HepG2 (cell line): ENCODE results near the gene TRIM2. TPM values are rescaled to one million over a fixed set of nuclear protein-coding genes. Genes with fewer than 3 reads are reported as not detected.

Source experiments
- ATAC-seq: fragments of 200-7000 bp; cut with Tn5 transposase; 3 replicates; pipeline ENCODE4 v1.9.1; 2020; ENCODE audit warnings: mild to moderate bottlenecking, moderate library complexity
- BruUV-seq: library from RNA; stranded (reverse); fragments of 400-500 nt; replicated peaks from 2 replicates; lab custom pipeline; 2021; lab: Mats Ljungman, UMichigan
- CTCF ChIA-PET: fragments of 300-600 bp; formaldehyde crosslinking; extraction: SDS; loops from one replicate; lab custom pipeline; 2021; ENCODE audit warnings: low total read pairs, inconsistent platforms, low intra/inter-chr PET ratio; lab: Yijun Ruan, JAX
- POLR2A ChIA-PET: fragments of 350-600 bp; sonication (Branson Sonifier 250); formaldehyde crosslinking; loops from one replicate; lab custom pipeline; 2020; ENCODE audit warnings: antibody characterized with exemption, inconsistent platforms; lab: Yijun Ruan, JAX
- DNase-seq: peaks from one replicate; pipeline ENCODE4 v3.0.0-alpha.2; 2015; ENCODE audit warnings: low spot score
- FAIRE-seq: peaks from 3 replicates; lab custom pipeline; 2011; peaks lifted over from hg19 to GRCh38; lab: Jason Lieb, UNC
- H2AFZ ChIP-seq: one replicate; pipeline ENCODE4 v1.6.1; 2011; ENCODE audit warnings: low read length, inconsistent platforms
- H3K27ac ChIP-seq: fragments of 300-600 bp; 3 replicates; pipeline ENCODE4 v1.8.0; 2011; ENCODE audit warnings: mixed run types, mild to moderate bottlenecking, mixed read lengths, low read length, inconsistent platforms; ENCODE audit not compliant: insufficient read depth; ENCODE audit errors: extremely low read length
- H3K27me3 ChIP-seq, 2 experiments: fragments of 200-600 bp in 1 of 2; 2 replicates in 1 of 2; 3 replicates in 1 of 2; pipeline versions ENCODE4 v1.6.0 to v1.8.0; 2011; ENCODE audit warnings: low read length in 2 of 2, mild to moderate bottlenecking in 2 of 2, moderate library complexity in 2 of 2, inconsistent platforms in 1 of 2; ENCODE audit not compliant: insufficient read depth in 2 of 2, control insufficient read depth in 1 of 2
- H3K36me3 ChIP-seq, 2 experiments: fragments of 200-600 bp in 1 of 2; replicated peaks in 1 of 2; 2 replicates in 1 of 2; 3 replicates in 1 of 2; pipeline versions ENCODE4 v1.5.1 to v1.8.0; 2011; ENCODE audit warnings: low read length in 2 of 2, inconsistent platforms in 1 of 2; ENCODE audit not compliant: insufficient read depth in 2 of 2, control insufficient read depth in 1 of 2
- H3K4me1 ChIP-seq: 2 replicates; pipeline ENCODE4 v1.5.1; 2012; ENCODE audit warnings: low read length, inconsistent platforms; ENCODE audit not compliant: insufficient read depth
- H3K4me2 ChIP-seq: 2 replicates; pipeline ENCODE4 v1.6.0; 2011; ENCODE audit warnings: low read depth, low read length, inconsistent platforms
- H3K4me3 ChIP-seq, 3 experiments: fragments of 200-600 bp in 1 of 3; sonication (generic), shearing (Covaris generic) in 1 of 3; replicated peaks in 1 of 3; 2 replicates each; pipeline ENCODE4 v1.5.1; 2011 to 2016; ENCODE audit warnings: low read length in 3 of 3, inconsistent platforms in 2 of 3, low read depth in 2 of 3, mild to moderate bottlenecking in 2 of 3, control low read depth in 1 of 3, mixed read lengths in 1 of 3; ENCODE audit not compliant: insufficient read depth in 1 of 3
- H3K79me2 ChIP-seq: one replicate; pipeline ENCODE4 v1.6.1; 2011; ENCODE audit warnings: low read length, inconsistent platforms; ENCODE audit not compliant: insufficient read depth
- H3K9ac ChIP-seq: 2 replicates; pipeline ENCODE4 v1.6.0; 2011; ENCODE audit warnings: mild to moderate bottlenecking, low read depth, low read length, inconsistent platforms; ENCODE audit not compliant: insufficient read depth
- H3K9me3 ChIP-seq: 2 replicates; pipeline ENCODE4 v1.5.1; 2012; ENCODE audit warnings: mild to moderate bottlenecking, low read length
- H4K20me1 ChIP-seq: 2 replicates; pipeline ENCODE4 v1.6.0; 2011; ENCODE audit warnings: inconsistent platforms, mild to moderate bottlenecking, low read length, moderate library complexity; ENCODE audit not compliant: insufficient read depth
- CREM ChIP-seq, 2 experiments: sonication (generic) in 1 of 2; formaldehyde crosslinking in 1 of 2; IDR thresholded peaks; 2 replicates each; pipeline versions ENCODE4 v1.4.0 to v1.6.1; 2016 to 2020; ENCODE audit warnings: antibody characterized with exemption in 1 of 2, mild to moderate bottlenecking in 1 of 2, missing genetic modification reagents in 1 of 2
- HNRNPK ChIP-seq: fragments of 200-400 bp; formaldehyde crosslinking; IDR thresholded peaks from 2 replicates; pipeline ENCODE4 v1.6.1; 2018; ENCODE audit warnings: low read length, low read depth, moderate library complexity, mild to moderate bottlenecking; ENCODE audit not compliant: poor library complexity, severe bottlenecking
- PHB2 ChIP-seq: fragments of 450-650 bp; IDR thresholded peaks from 2 replicates; pipeline ENCODE4 v1.6.1; 2018; ENCODE audit not compliant: partially characterized antibody
- POGZ ChIP-seq: sonication (generic); formaldehyde crosslinking; IDR thresholded peaks from 2 replicates; pipeline ENCODE4 v1.4.0; 2020; ENCODE audit warnings: mild to moderate bottlenecking, missing genetic modification reagents
- RBM39 ChIP-seq: fragments of 200-400 bp; formaldehyde crosslinking; IDR thresholded peaks from one replicate; pipeline ENCODE4 v1.6.1; 2018; ENCODE audit warnings: antibody characterized with exemption, mild to moderate bottlenecking, low read depth, low read length; ENCODE audit not compliant: poor library complexity, severe bottlenecking
- RXRA ChIP-seq: sonication (generic); formaldehyde crosslinking; IDR thresholded peaks from 2 replicates; pipeline ENCODE4 v1.5.1; 2020; ENCODE audit warnings: missing genetic modification reagents
- SSRP1 ChIP-seq: IDR thresholded peaks from 2 replicates; pipeline ENCODE4 v1.6.1; 2016; ENCODE audit warnings: control low read depth
- TOPORS ChIP-seq: sonication (generic); formaldehyde crosslinking; IDR thresholded peaks from 2 replicates; pipeline ENCODE4 v1.8.0; 2023; ENCODE audit warnings: mild to moderate bottlenecking, missing genetic modification reagents
- ZFYVE20 ChIP-seq: sonication (generic); formaldehyde crosslinking; IDR thresholded peaks from 2 replicates; pipeline ENCODE4 v1.8.0; 2023; ENCODE audit warnings: low read depth, mild to moderate bottlenecking, moderate library complexity, missing genetic modification reagents, borderline replicate concordance
- ZNF44 ChIP-seq: sonication (generic); formaldehyde crosslinking; IDR thresholded peaks from 2 replicates; pipeline ENCODE4 v1.5.1; 2020; ENCODE audit warnings: mild to moderate bottlenecking, missing genetic modification reagents
- ZNF782 ChIP-seq: sonication (generic); formaldehyde crosslinking; IDR thresholded peaks from 2 replicates; pipeline ENCODE4 v1.4.0; 2020; ENCODE audit warnings: missing genetic modification reagents, mild to moderate bottlenecking, borderline replicate concordance
- ZNF790 ChIP-seq: sonication (generic); formaldehyde crosslinking; IDR thresholded peaks from 2 replicates; pipeline ENCODE4 v1.8.0; 2022; ENCODE audit warnings: missing genetic modification reagents, mild to moderate bottlenecking, borderline replicate concordance
- ZZZ3 ChIP-seq: sonication (generic); formaldehyde crosslinking; IDR thresholded peaks from 2 replicates; pipeline ENCODE4 v1.4.0; 2020; ENCODE audit warnings: missing genetic modification reagents, mild to moderate bottlenecking, borderline replicate concordance
- WGBS: methylation state at CpG from one replicate; pipeline ENCODE4 v1.1.6; 2017; ENCODE audit warnings: low lambda C conversion rate; 5-methylcytosine and 5-hydroxymethylcytosine counted together
- in situ Hi-C: cut with HindIII; loops from 2 replicates; pipeline ENCODE4 v1.10.0; 2017; ENCODE audit warnings: low pct_unique_long_range_greater_than_20kb; ENCODE audit not compliant: extremely low pct_ligation_motif_present
- intact Hi-C: fragments of 100-400 bp; cut with micrococcal nuclease; formaldehyde crosslinking; loops from one replicate; pipeline ENCODE4 v1.10.0; 2022; ENCODE audit not compliant: unreplicated experiment
- polyA plus RNA-seq, 8 experiments: library from polyadenylated mRNA; depleted of rRNA in 3 of 8; stranded (reverse) in 7 of 8; unstranded in 1 of 8; fragments of >200 nt; fragmentation: Illumina TruSeq in 4 of 8; extraction: Trizol in 4 of 8; gene quantifications; 2 replicates each; pipeline versions ENCODE4 v1.2.1 to v1.2.3, GENCODE V29; 2011 to 2016; ENCODE audit warnings: low read depth in 4 of 8, missing spikeins in 1 of 8, mixed read lengths in 1 of 8; ENCODE audit not compliant: insufficient read depth in 1 of 8
- total RNA-seq, 5 experiments: library from RNA; depleted of rRNA; stranded (reverse); fragments of >200 nt; fragmentation: Illumina TruSeq; extraction: Trizol; gene quantifications; 2 replicates each; pipeline ENCODE4 v1.2.3, GENCODE V29; 2016; ENCODE audit warnings: low read depth in 1 of 5
- TF ChIP-seq, protein P1 (sequence below): sonication (generic); formaldehyde crosslinking; IDR thresholded peaks from 2 replicates; pipeline ENCODE4 v1.4.0; 2020; ENCODE audit warnings: mild to moderate bottlenecking, missing genetic modification reagents
- TF ChIP-seq, protein P2 (sequence below): IDR thresholded peaks from 2 replicates; pipeline ENCODE4 v1.6.1; 2016; ENCODE audit warnings: missing genetic modification reagents, missing compliant biosample characterization
- TF ChIP-seq, protein P3 (sequence below): sonication (generic); formaldehyde crosslinking; IDR thresholded peaks from 2 replicates; pipeline ENCODE4 v1.4.0; 2020; ENCODE audit warnings: missing genetic modification reagents, borderline replicate concordance
- TF ChIP-seq, protein P4 (sequence below): IDR thresholded peaks from 2 replicates; pipeline ENCODE4 v1.6.1; 2016; ENCODE audit warnings: missing compliant biosample characterization, missing genetic modification reagents, borderline replicate concordance
- TF ChIP-seq, protein P5 (sequence below): sonication (generic); formaldehyde crosslinking; IDR thresholded peaks from 2 replicates; pipeline ENCODE4 v1.8.0; 2022; ENCODE audit warnings: mild to moderate bottlenecking, missing genetic modification reagents; ENCODE audit not compliant: insufficient replicate concordance
- TF ChIP-seq, protein P6 (sequence below): sonication (generic); formaldehyde crosslinking; IDR thresholded peaks from 2 replicates; pipeline ENCODE4 v1.8.0; 2022; ENCODE audit warnings: low read depth, missing genetic modification reagents

TRIM2 gene
- total and polyA plus RNA-seq, 2 of the 13 experiments (the other 11 are each of a cell fraction or from before 2014, with no cell fraction given) = 2.1 to 4.2 TPM

DNA sequence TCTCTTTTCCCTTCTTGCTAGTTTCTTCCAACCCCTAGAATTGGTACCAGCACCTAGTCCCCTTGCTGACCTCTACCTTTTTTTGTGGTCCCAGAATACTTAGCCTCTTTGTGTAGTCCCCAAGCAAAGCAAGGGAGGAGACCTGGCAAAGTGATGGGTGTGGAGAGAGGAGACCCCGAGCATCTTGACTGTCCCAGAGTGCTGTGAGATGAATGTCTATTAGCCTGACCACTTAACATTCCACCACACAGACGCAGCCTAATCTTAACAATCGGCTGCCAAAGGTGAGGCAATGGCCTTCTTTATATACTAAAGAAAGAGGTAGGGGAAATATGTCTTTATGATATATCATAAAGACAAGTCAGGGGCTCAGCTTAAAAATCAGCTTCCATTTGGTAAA lies 55.9 kb downstream of the TRIM2 start:
- intact Hi-C loops = no loop called here
- H3K36me3 ChIP-seq = no peaks in the 10 kb centered on the region
- in situ Hi-C loops = no loop called here
- H3K4me2 ChIP-seq = no peak overlapping the region
- H3K27me3 ChIP-seq = no peaks in the 10 kb centered on the region
- H3K4me3 ChIP-seq = no peak overlapping the region
- no peak for DNase-seq
- CTCF ChIA-PET = no interaction called here
- 73% methylated on average over 3 of the region's 3 CpGs for WGBS
- no TSS peak for BruUV-seq
- H4K20me1 ChIP-seq = no peaks in the 10 kb centered on the region
- H3K27ac ChIP-seq = no peak overlapping the region
- H3K9ac ChIP-seq = no peak overlapping the region
- no peak for FAIRE-seq
- H3K4me1 ChIP-seq = no peaks in the 10 kb centered on the region
- no peak for ATAC-seq
- no peaks in the 10 kb centered on the region for H3K79me2 ChIP-seq
- POLR2A ChIA-PET = no interaction called here
- H2AFZ ChIP-seq = no peak overlapping the region
- H3K9me3 ChIP-seq = peaks cover 10% of the 10 kb centered on the region
- TF ChIP-seq, protein P1, sequence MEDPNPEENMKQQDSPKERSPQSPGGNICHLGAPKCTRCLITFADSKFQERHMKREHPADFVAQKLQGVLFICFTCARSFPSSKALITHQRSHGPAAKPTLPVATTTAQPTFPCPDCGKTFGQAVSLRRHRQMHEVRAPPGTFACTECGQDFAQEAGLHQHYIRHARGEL (CRISPR knock-in tag) = no peak
- TF ChIP-seq RXRA (CRISPR knock-in tag) (no peak), ZNF44 (CRISPR knock-in tag) (no peak), ZFYVE20 (CRISPR knock-in tag) (no peak), CREM (IDR thresholded peaks at IDR 0.05) (no peak), CREM (CRISPR knock-in tag; IDR thresholded peaks at IDR 0.05) (no peak), HNRNPK (no peak), TOPORS (CRISPR knock-in tag) (no peak), SSRP1 (CRISPR knock-in tag) (no peak), ZZZ3 (CRISPR knock-in tag) (no peak), ZNF782 (CRISPR knock-in tag) (no peak), PHB2 (no peak), RBM39 (no peak), ZNF790 (CRISPR knock-in tag) (no peak), POGZ (no peak)
- TF ChIP-seq, protein P2, sequence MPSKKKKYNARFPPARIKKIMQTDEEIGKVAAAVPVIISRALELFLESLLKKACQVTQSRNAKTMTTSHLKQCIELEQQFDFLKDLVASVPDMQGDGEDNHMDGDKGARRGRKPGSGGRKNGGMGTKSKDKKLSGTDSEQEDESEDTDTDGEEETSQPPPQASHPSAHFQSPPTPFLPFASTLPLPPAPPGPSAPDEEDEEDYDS (CRISPR knock-in tag) = no peak
- TF ChIP-seq, protein P3, sequence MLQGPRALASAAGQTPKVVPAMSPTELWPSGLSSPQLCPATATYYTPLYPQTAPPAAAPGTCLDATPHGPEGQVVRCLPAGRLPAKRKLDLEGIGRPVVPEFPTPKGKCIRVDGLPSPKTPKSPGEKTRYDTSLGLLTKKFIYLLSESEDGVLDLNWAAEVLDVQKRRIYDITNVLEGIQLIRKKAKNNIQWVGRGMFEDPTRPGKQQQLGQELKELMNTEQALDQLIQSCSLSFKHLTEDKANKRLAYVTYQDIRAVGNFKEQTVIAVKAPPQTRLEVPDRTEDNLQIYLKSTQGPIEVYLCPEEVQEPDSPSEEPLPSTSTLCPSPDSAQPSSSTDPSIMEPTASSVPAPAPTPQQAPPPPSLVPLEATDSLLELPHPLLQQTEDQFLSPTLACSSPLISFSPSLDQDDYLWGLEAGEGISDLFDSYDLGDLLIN (CRISPR knock-in tag) = no peak
- TF ChIP-seq, protein P4, sequence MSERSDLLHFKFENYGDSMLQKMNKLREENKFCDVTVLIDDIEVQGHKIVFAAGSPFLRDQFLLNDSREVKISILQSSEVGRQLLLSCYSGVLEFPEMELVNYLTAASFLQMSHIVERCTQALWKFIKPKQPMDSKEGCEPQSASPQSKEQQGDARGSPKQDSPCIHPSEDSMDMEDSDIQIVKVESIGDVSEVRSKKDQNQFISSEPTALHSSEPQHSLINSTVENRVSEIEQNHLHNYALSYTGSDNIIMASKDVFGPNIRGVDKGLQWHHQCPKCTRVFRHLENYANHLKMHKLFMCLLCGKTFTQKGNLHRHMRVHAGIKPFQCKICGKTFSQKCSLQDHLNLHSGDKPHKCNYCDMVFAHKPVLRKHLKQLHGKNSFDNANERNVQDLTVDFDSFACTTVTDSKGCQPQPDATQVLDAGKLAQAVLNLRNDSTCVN (CRISPR knock-in tag) = no peak
- TF ChIP-seq, protein P5, sequence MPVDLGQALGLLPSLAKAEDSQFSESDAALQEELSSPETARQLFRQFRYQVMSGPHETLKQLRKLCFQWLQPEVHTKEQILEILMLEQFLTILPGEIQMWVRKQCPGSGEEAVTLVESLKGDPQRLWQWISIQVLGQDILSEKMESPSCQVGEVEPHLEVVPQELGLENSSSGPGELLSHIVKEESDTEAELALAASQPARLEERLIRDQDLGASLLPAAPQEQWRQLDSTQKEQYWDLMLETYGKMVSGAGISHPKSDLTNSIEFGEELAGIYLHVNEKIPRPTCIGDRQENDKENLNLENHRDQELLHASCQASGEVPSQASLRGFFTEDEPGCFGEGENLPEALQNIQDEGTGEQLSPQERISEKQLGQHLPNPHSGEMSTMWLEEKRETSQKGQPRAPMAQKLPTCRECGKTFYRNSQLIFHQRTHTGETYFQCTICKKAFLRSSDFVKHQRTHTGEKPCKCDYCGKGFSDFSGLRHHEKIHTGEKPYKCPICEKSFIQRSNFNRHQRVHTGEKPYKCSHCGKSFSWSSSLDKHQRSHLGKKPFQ (CRISPR knock-in tag) = no peak
- TF ChIP-seq, protein P6, sequence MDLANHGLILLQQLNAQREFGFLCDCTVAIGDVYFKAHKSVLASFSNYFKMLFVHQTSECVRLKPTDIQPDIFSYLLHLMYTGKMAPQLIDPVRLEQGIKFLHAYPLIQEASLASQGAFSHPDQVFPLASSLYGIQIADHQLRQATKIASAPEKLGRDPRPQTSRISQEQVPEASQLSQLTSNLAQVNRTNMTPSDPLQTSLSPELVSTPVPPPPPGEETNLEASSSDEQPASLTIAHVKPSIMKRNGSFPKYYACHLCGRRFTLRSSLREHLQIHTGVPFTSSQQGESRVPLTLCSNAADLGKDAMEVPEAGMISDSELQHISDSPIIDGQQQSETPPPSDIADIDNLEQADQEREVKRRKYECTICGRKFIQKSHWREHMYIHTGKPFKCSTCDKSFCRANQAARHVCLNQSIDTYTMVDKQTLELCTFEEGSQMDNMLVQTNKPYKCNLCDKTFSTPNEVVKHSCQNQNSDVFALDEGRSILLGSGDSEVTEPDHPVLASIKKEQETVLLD (CRISPR knock-in tag) = no peak
